GM21529 (cell line): ENCODE results near the gene SSTR5.

Experiments
- ATAC-seq: cut with Tn5 transposase; IDR thresholded peaks from one replicate; pipeline ENCODE4 v1.9.1; 2021; ENCODE audit not compliant: unreplicated experiment

The SSTR5 gene

GRCh38 chr16:1121009-1121408 lies 48.5 kb downstream of the SSTR5 start:
- ATAC-seq: no peak

- no peak for ATAC-seq
Measured at GRCh38 chr16:1121601-1122397, 49.3 kb downstream of the SSTR5 start.

GRCh38 chr16:1122398-1122765 lies 49.8 kb downstream of the SSTR5 start:
- ATAC-seq: no peak

GRCh38 chr16:1123525-1124230 lies 51.1 kb downstream of the SSTR5 start:
- no peak for ATAC-seq

- no peak for ATAC-seq
Measured at GRCh38 chr16:1124291-1124690, 51.7 kb downstream of the SSTR5 start.

GRCh38 chr16:1124795-1125194 lies 52.2 kb downstream of the SSTR5 start:
- ATAC-seq: no peak

GRCh38 chr16:1125471-1125870 lies 52.9 kb downstream of the SSTR5 start:
- ATAC-seq: no peak

GRCh38 chr16:1126044-1126443 lies 53.5 kb downstream of the SSTR5 start:
- no peak for ATAC-seq

GRCh38 chr16:1126586-1126985 lies 54.0 kb downstream of the SSTR5 start:
- ATAC-seq: no peak

GRCh38 chr16:1127101-1127500 lies 54.6 kb downstream of the SSTR5 start:
- no peak for ATAC-seq

GRCh38 chr16:1127971-1128715 lies 55.6 kb downstream of the SSTR5 start:
- ATAC-seq: no peak

- ATAC-seq: no peak
Measured at GRCh38 chr16:1129106-1129960, 56.8 kb downstream of the SSTR5 start.

- ATAC-seq: no peak
Measured at GRCh38 chr16:1130382-1130781, 57.8 kb downstream of the SSTR5 start.
